Subcutaneous abdominal adipose tissue (tissue), 5 donors: ENCODE data around the gene USP46.

Experiments used
- H3K27ac ChIP-seq: one replicate; pipeline ENCODE4 v1.7.0; 2013; ENCODE audit warnings: low read depth, mild to moderate bottlenecking, inconsistent platforms, low read length, moderate library complexity
- H3K27me3 ChIP-seq, 5 donors: one replicate each; pipeline ENCODE4 v1.7.0; 2013; ENCODE audit warnings: low read length in 5 of 5, inconsistent platforms in 1 of 5; ENCODE audit not compliant: control insufficient read depth in 5 of 5, insufficient read depth in 4 of 5
- H3K36me3 ChIP-seq, 5 donors: one replicate each; pipeline ENCODE4 v1.7.0; 2013; ENCODE audit warnings: low read length in 5 of 5; ENCODE audit not compliant: control insufficient read depth in 5 of 5, insufficient read depth in 5 of 5
- H3K4me1 ChIP-seq, 5 donors: one replicate each; pipeline ENCODE4 v1.7.0; 2013; ENCODE audit warnings: low read length in 5 of 5, mild to moderate bottlenecking in 3 of 5, moderate library complexity in 1 of 5; ENCODE audit not compliant: control insufficient read depth in 5 of 5, insufficient read depth in 5 of 5
- H3K4me3 ChIP-seq, 5 donors: one replicate each; pipeline ENCODE4 v1.7.0; 2013; ENCODE audit warnings: low read length in 5 of 5, low read depth in 1 of 5
- H3K9ac ChIP-seq, 5 donors: one replicate each; pipeline ENCODE4 v1.7.0; 2013; ENCODE audit warnings: low read length in 5 of 5, mild to moderate bottlenecking in 4 of 5, moderate library complexity in 3 of 5
- H3K9me3 ChIP-seq, 5 donors: one replicate each; pipeline ENCODE4 v1.7.0; 2013; ENCODE audit warnings: low read length in 5 of 5; ENCODE audit not compliant: control insufficient read depth in 5 of 5
- donor health status: healthy.
- donor health status: healthy.
- donor health status: healthy.
- donor health status: healthy.
- donor health status: healthy.

Gene USP46

DNA sequence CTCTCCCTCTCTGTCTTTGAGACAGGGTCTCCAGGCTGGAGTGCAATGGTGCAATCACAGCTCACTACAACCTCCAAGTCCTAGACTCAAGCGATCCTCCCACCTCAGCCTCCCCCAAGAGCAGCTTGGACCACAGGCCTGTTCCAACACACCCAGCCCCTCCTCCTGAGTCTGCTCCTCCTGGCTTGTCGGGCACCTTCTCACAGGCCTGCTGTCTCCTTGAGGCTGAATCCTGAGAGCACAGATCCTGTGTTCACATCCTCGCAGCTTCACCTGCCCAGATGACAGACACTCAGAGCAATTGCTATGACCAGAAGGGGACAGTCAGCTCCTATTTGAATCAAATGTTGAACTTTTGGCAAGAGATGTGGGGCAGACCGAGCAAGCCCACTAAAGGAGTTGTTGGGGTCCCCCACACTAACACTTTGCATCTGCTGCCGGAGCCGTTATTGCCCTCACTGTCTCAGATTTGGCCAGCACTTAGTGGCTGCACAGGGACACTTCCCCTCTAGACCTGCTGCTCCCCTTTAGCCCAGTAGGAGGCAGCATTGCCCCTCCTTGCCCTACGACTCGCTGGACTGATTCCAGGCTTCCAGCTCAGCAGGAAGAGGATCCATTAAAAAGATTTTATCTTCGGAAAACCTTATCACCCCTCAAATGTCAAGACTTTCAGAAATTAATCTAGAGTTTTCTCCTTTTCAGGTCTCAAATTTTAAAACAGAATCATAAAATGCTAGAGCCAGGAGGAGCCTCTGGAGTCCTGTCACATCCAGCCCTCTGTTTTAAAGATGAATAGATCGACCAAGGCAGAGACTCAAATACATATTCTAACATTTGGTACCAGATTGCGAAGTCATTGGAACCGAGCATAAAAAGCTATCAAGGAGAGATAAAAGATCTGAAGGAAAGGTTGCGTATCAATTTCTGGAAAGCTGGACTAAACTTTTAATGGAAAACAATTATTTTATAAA is 113.7 kb downstream of the USP46 start:
- Histone ChIP-seq H3K9ac (no peak overlapping the region), H3K9me3 (no peaks in the 10 kb centered on the region), H3K27me3 (no peaks in the 10 kb centered on the region), H3K27ac (no peak overlapping the region), H3K4me1 (peaks cover 0 to 2% (median 0%) of the 10 kb centered on the region in 5 donors), H3K36me3 (no peaks in the 10 kb centered on the region), H3K4me3 (no peak overlapping the region)
